22Rv1 (cell line): ENCODE measurements around the gene ETFBKMT.

Source experiments
- H3K27ac ChIP-seq: fragments of 450-650 bp; 2 replicates; pipeline ENCODE4 v1.5.1; 2017
- ZFX ChIP-seq: fragments of 450-650 bp; IDR thresholded peaks from 2 replicates; pipeline ENCODE4 v1.6.1; 2017; ENCODE audit warnings: antibody characterized with exemption, borderline replicate concordance
- TF ChIP-seq, protein P1 (sequence below): fragments of 450-650 bp; IDR thresholded peaks from 2 replicates; pipeline ENCODE4 v1.5.1; 2017; ENCODE audit warnings: mild to moderate bottlenecking

Gene ETFBKMT

DNA sequence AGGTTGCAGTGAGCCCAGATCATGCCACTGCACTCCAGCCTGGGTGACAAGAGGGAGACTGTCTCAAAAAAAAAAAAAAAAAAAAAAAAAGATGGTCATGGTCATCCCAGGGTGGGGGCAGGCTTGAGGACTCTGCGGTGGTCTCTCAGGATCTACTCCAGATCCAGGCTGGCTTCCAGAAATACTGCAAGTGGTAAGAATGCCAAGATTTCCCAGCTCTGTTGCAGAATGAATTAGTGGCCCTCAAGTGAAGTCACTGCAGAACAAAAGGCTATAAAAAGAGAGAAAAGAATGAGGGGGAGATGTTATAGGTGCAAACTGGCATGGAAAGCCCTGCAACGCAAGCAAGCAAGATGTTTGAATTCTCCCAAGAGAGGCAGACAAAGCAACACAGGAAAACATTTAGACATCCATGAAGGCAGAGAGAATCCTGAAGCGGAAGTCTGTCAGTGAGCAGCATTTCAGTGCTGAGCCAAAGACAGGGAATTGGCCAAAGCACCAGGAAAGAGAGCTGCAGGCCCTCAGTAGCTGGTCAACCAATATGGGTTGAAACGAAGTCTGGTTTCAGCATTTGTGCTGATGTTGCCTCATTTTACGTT, 31.9 kb upstream of the ETFBKMT start:
- no peak overlapping the region for H3K27ac ChIP-seq
- no peak for TF ChIP-seq ZFX
- TF ChIP-seq, protein P1, sequence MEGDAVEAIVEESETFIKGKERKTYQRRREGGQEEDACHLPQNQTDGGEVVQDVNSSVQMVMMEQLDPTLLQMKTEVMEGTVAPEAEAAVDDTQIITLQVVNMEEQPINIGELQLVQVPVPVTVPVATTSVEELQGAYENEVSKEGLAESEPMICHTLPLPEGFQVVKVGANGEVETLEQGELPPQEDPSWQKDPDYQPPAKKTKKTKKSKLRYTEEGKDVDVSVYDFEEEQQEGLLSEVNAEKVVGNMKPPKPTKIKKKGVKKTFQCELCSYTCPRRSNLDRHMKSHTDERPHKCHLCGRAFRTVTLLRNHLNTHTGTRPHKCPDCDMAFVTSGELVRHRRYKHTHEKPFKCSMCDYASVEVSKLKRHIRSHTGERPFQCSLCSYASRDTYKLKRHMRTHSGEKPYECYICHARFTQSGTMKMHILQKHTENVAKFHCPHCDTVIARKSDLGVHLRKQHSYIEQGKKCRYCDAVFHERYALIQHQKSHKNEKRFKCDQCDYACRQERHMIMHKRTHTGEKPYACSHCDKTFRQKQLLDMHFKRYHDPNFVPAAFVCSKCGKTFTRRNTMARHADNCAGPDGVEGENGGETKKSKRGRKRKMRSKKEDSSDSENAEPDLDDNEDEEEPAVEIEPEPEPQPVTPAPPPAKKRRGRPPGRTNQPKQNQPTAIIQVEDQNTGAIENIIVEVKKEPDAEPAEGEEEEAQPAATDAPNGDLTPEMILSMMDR, result no peak

DNA sequence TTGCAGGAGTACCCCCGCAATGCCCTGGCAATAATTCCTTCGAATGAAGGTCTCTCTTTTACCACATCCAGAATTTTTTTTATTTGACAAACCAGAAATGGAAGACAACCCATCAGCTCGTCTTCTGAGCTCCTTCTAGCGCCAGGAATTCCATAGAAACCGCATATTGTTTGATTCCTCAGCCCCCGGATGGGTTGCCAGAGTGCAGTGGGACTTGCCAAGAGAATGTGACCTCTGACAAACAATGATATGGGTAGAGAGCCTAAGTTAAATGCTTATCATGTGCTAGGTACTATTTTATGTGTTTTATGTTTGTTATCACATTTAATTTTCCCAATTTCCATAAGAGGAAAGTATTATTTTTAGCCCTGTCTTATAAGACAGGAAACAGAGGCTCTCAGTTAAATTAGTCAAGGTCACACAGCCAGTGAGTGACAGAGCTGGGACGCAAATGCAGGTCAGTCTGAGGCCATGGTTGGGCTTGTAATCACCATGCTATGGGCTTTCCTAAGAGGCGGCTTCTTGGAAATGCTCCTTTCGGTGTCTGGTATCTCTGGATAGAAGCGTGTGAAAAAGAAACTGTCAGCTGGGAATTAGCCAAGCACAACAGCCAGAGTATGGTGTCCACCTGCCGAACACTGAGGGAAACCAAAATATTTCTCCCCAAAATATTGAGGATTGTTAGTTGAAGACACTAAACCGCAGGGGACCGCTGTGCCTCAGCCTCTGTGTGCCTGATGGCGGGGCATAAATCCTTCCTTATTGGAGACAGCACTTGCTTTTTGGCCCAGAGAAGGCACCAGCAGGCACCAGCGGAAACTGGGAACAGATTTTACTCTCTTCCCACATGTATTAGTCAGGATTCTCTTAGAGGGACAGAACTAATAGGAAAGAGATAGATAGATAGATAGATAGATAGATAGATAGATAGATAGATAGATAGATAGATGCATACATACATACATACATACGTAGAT, 29.4 kb upstream of the ETFBKMT start:
- H3K27ac ChIP-seq, result no peak overlapping the region
- TF ChIP-seq, protein P1, result no peak
- no peak for TF ChIP-seq ZFX

DNA sequence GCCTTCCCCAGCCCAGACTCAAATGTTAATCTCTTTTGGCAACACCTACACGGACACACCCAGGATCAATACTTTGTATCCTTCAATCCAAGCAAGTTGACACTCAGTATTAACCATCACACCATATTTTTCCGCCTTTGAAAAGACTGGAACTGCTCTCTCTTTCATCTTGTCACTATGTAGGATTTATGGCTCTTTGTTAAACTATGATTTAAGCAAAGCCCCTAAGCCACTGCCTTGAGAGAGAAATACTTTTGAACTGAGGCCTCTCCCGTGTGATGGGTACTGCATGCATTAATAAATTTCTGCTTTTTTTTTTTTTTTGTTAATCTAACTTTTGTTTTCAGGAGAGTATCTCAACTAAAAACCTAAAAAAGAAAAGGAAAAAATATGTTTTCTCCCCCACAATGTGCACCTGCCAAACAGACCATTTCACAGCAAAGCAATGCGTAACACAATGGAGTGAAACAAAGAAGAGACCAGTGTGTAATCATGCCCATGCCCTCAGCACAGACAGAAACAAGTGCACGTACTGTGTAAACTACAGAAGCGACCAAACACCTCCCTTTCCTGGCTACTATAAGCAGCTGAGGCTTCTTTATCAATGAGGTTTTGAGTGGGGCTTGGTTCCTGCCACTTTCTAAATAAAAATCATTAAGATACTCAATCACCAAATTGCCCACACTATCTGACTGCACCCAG, 28.3 kb upstream of the ETFBKMT start:
- no peak overlapping the region for H3K27ac ChIP-seq
- TF ChIP-seq, protein P1, result no peak
- TF ChIP-seq ZFX, result no peak

DNA sequence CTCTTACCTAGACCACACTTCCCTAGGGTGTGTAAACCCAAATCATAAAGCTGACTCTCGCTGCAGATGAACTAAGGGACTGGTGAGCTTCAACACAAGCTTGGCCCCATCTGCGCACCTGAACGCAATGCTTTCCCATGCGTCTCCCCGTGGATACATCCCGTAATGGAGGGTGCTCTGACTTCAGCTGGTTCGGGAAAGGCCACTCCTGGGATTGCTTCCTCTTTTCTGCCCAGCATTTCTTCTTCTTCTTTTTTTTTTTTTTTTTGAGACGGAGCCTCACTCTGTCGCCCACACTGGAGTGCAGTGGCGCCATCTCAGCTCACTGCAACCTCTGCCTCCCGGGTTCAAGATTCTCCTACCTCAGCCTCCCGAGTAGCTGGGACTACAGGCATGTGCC, 27.7 kb upstream of the ETFBKMT start:
- no peak overlapping the region for H3K27ac ChIP-seq
- TF ChIP-seq, protein P1, result no peak
- TF ChIP-seq ZFX, result no peak

DNA sequence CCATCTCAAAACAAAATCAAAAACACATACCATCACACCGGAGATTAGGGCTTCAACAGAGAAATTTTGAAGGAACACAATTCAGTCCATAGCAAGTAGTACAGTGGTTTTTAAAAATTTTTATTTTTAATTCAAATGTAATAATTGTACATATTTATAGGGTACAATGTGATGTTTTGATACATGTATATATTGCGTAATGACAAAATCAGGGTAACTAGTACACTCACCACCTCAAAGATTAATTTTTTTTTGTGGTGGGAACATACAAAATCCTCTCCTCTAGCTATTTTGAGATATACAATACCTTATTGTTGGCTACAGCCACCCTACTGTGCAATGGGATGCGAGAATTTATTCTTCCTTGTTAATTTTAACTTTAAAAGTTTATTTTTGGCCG, 26.0 kb upstream of the ETFBKMT start:
- TF ChIP-seq, protein P1, result no peak
- TF ChIP-seq ZFX, result no peak
- no peak overlapping the region for H3K27ac ChIP-seq

DNA sequence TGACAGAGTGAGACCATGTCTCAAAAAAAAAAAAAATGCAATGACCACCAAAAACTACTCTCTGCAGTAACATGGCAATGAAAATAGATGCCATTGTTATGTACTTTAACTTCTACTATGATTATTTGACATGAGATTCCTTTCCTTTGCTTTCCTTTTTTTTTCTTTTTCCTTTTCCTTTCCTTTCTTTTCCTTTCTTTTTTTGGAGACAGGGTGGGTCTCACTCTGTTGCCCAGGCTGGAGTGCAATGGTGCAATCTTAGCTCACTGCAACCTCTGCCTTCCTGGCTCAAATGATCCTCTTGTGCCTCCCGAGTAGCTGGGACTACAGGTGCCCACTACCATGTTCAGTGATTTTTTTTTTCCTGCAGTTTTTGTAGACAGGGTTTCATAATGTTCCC, 24.9 kb upstream of the ETFBKMT start:
- no peak for TF ChIP-seq ZFX
- TF ChIP-seq, protein P1, result no peak
- H3K27ac ChIP-seq, result no peak overlapping the region
